Fibroblast of villous mesenchyme (primary cell): ENCODE data around the gene PLBD2. TPM values are rescaled to one million over a fixed set of nuclear protein-coding genes. Genes with fewer than 3 reads are reported as not detected.
"Not testable (repeated sequence)": the region's sequence is repeated elsewhere in the genome, so short reads cannot be mapped to it uniquely, and the experiment has no call there.

ENCODE experiments used
- DNase-seq: peaks from one replicate; pipeline ENCODE4 v3.0.0-alpha.2; 2010; ENCODE audit warnings: low read depth
- H3K4me3 ChIP-seq: 2 replicates; pipeline ENCODE4 v1.5.1; 2011; ENCODE audit warnings: low read depth, mild to moderate bottlenecking, low read length
- total RNA-seq: library from RNA; depleted of rRNA; stranded (reverse); fragments of >200 nt; gene quantifications from 2 replicates; pipeline ENCODE4 v1.2.3, GENCODE V29; 2012
- TF ChIP-seq, protein P1 (sequence below): IDR thresholded peaks from 2 replicates; pipeline ENCODE4 v1.5.1; 2012; ENCODE audit warnings: low read depth, mild to moderate bottlenecking, low read length; ENCODE audit not compliant: insufficient read depth

Gene PLBD2
- total RNA-seq, 1 donor: 27.6 TPM

DNA sequence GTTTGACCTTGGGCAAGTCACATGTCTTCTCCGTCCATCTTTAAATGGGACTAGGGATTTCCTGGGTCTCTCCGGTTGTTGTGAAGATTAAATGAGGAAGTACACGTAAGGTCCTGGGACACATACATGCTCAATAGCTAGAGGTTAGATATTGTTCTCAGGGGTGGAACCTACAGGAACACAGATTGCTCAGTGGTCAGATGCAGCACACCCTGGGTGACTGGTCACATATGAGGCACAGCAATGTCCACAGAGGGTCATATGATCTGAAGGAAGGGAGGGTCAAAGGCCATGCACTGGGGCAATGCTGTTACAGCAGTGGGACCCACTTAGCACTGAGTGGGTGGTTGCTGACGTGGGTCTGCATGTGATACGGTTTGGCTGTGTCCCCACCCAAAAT lies 12.0 kb upstream of the PLBD2 start:
- TF ChIP-seq, protein P1, sequence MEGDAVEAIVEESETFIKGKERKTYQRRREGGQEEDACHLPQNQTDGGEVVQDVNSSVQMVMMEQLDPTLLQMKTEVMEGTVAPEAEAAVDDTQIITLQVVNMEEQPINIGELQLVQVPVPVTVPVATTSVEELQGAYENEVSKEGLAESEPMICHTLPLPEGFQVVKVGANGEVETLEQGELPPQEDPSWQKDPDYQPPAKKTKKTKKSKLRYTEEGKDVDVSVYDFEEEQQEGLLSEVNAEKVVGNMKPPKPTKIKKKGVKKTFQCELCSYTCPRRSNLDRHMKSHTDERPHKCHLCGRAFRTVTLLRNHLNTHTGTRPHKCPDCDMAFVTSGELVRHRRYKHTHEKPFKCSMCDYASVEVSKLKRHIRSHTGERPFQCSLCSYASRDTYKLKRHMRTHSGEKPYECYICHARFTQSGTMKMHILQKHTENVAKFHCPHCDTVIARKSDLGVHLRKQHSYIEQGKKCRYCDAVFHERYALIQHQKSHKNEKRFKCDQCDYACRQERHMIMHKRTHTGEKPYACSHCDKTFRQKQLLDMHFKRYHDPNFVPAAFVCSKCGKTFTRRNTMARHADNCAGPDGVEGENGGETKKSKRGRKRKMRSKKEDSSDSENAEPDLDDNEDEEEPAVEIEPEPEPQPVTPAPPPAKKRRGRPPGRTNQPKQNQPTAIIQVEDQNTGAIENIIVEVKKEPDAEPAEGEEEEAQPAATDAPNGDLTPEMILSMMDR: no peak

GRCh38 chr12:113347107-113347506 lies 11.3 kb upstream of the PLBD2 start:
- H3K4me3 ChIP-seq: no peak overlapping the region
- no peak for DNase-seq
- TF ChIP-seq, protein P1: no peak

More for the DNA sequence above, 12.0 kb upstream of the PLBD2 start:
- H3K4me3 ChIP-seq: no peak overlapping the region
- no peak for DNase-seq

DNA sequence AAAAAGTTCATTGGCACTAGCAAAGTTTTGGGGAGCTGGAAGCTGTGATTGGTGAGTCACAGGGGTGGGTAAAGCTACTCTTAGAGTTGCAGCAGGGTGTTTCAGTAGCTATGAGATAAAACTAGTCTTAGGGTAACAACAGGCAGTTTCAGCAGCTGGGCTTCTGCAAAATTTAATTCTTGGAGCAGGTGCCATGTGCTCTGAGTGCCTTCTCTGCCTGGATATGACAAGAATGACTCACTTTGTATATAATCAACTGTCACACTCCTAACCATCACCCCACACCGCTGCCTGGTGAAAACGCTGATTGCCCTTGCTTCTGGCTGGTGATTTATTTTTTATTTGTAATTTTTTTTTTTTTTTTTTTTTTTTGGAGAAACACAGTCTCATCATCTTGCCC lies 10.5 kb upstream of the PLBD2 start:
- TF ChIP-seq, protein P1: no peak
- H3K4me3 ChIP-seq: no peak overlapping the region
- DNase-seq: no peak

DNA sequence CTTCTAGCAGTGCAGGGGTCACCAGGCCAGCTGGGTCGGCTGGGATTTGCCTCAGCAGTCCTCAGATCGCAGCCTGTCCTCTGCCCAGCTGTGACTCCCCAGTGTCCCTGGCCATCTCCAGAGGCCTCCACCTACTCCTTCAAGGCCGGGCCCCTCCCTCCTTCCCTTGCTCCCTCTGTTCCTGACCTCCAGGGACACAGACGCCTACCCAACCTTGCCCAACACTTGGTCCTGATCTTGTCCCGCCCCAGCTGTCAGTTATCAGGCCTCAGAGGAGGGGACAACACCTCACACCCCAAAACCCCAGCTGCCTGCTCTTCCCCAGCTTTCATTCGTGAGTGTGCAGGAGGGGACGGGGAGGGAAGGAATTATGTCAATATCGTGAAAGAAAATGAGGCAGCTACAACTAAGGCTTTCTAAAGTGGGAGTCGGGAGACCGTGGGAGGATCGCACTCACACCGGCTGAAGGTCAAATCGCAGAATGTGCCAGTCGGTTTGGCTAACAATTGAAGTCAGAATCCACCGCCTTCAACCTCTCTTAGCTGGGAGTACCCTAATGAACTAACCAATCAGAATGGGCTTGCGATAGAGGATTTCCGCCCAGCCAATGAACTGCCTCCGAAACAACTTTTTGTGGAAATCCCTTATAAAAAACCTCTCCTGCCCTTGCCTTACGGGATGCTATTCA lies 9.4 kb upstream of the PLBD2 start:
- DNase-seq: no peak
- TF ChIP-seq, protein P1: no peak
- H3K4me3 ChIP-seq: no peak overlapping the region

DNA sequence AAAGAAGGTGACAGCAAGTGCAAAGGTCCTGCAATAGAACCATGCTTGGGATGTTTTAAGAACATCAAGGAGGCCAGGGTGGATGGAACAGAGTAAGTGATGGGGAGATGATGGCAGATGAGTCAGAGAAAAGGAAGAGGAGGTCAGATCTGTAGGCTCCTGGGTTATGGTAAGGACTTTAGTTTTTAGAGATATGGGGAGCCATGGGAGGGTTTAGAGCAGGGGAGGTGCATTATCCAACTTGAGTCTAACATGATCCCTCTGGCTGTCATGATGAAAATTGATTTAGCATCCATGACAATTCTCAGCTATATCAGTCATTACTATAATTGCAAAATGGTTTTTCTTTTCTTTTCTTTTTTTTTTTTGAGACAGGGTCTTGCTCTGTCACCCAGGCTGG lies 7.3 kb upstream of the PLBD2 start:
- H3K4me3 ChIP-seq: no peak overlapping the region
- TF ChIP-seq, protein P1: no peak
- no peak for DNase-seq

GRCh38 chr12:113354192-113354591 lies 4.2 kb upstream of the PLBD2 start:
- DNase-seq: not testable (repeated sequence)

DNA sequence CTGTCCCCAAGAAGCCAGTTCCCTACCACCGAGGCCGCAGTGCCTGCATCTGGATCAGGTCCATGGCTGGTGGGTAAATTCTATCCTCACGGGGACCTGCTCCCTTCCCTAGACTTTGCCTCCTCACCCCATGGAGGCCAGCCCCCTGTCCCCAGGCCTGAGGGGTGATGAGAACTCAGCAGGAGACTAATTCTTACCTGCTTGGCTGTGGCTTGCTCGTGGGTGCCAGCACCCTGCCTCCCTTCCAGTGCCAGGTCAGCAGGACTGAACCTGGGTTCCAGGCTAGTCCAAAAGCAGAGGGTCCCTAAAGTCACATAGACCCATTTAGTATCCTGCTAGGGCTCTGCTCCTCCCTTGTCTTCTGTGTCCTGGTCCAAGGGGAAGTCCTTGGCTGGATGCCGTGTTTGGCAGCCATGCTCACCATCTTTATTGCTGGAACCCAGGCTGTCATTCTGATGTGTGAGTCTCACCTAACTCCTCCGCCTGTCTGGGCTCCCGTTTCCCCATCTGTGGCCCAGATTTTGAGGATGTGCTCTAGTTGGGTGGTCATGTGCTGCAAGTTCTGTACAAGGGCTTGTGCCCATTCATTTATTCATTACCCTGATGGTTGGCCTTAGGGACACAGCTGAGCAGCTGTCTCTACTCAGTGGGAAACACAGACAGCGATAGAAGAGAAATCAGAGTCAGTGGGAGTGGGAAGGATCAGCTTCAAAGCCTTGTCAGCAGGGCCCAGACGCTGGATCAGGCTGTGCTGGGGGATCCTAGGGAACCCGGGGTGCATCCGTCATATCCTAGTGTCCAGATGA lies 949 bp downstream of the PLBD2 start:
- H3K4me3 ChIP-seq: peak overlapping the region; percentile 86
- TF ChIP-seq, protein P1: no peak
- DNase-seq: peak; percentile 32

More at GRCh38 chr12:113354192-113354591, 4.2 kb upstream of the PLBD2 start:
- H3K4me3 ChIP-seq: not testable (repeated sequence)
